WTC11 (cell line): ENCODE results near the gene ABR. TPM values are rescaled to one million over a fixed set of nuclear protein-coding genes. Genes with fewer than 3 reads are reported as not detected.

ENCODE experiments used
- ATAC-seq: fragments of 200-7000 bp; cut with Tn5 transposase; 2 replicates; pipeline ENCODE4 v1.10.0; 2021; ENCODE audit warnings: mild to moderate bottlenecking, moderate library complexity
- CTCF ChIA-PET: fragments of 300-600 bp; sonication (Branson Sonifier 250); formaldehyde crosslinking; loops from one replicate; lab custom pipeline; 2021; ENCODE audit warnings: antibody characterized with exemption; lab: Charles Lee
- POLR2A ChIA-PET: fragments of 350-600 bp; sonication (Branson Sonifier 250); formaldehyde crosslinking; loops from one replicate; lab custom pipeline; 2021; ENCODE audit warnings: antibody characterized with exemption; lab: Charles Lee
- DNase-seq: peaks from one replicate; pipeline ENCODE4 v3.0.0; 2021; ENCODE audit warnings: low spot score
- H3K27ac Mint-ChIP-seq: 2 replicates; pipeline ENCODE4 v1.8.0; 2021; ENCODE audit warnings: mixed read lengths
- H3K27me3 Mint-ChIP-seq: 2 replicates; pipeline ENCODE4 v1.8.0; 2021; ENCODE audit warnings: low read depth, mild to moderate bottlenecking, moderate library complexity, mixed read lengths
- H3K36me3 Mint-ChIP-seq: 2 replicates; pipeline ENCODE4 v1.8.0; 2021; ENCODE audit warnings: mixed read lengths
- H3K4me1 Mint-ChIP-seq: 2 replicates; pipeline ENCODE4 v1.8.0; 2022; ENCODE audit warnings: mixed read lengths
- H3K4me3 Mint-ChIP-seq: 2 replicates; pipeline ENCODE4 v1.8.0; 2021; ENCODE audit warnings: mild to moderate bottlenecking, moderate library complexity, mixed read lengths
- H3K9me3 Mint-ChIP-seq: 2 replicates; pipeline ENCODE4 v1.8.0; 2021; ENCODE audit warnings: mixed read lengths
- CBFB ChIP-seq: sonication (generic); formaldehyde crosslinking; IDR thresholded peaks from 2 replicates; pipeline ENCODE4 v1.8.1; 2022; ENCODE audit warnings: mild to moderate bottlenecking, low read depth, missing genetic modification reagents
- ETV6 ChIP-seq: sonication (generic); formaldehyde crosslinking; IDR thresholded peaks from 2 replicates; pipeline ENCODE4 v1.8.1; 2022; ENCODE audit warnings: mild to moderate bottlenecking, missing genetic modification reagents
- NFE2L1 ChIP-seq: sonication (generic); formaldehyde crosslinking; IDR thresholded peaks from 2 replicates; pipeline ENCODE4 v1.8.1; 2023; ENCODE audit warnings: missing genetic modification reagents
- TCF7 ChIP-seq: sonication (generic); formaldehyde crosslinking; IDR thresholded peaks from 2 replicates; pipeline ENCODE4 v1.8.0; 2022; ENCODE audit warnings: mild to moderate bottlenecking, low read depth, missing genetic modification reagents, moderate library complexity
- TEAD1 ChIP-seq: sonication (generic); formaldehyde crosslinking; IDR thresholded peaks from 2 replicates; pipeline ENCODE4 v1.8.0; 2022; ENCODE audit warnings: mild to moderate bottlenecking, missing genetic modification reagents
- ZBTB21 ChIP-seq: sonication (generic); formaldehyde crosslinking; IDR thresholded peaks from 2 replicates; pipeline ENCODE4 v1.8.1; 2023; ENCODE audit warnings: mild to moderate bottlenecking, missing genetic modification reagents, borderline replicate concordance
- ZNF219 ChIP-seq: sonication (generic); formaldehyde crosslinking; IDR thresholded peaks from 2 replicates; pipeline ENCODE4 v1.8.0; 2023; ENCODE audit warnings: missing genetic modification reagents, mild to moderate bottlenecking, borderline replicate concordance
- ZNF263 ChIP-seq: sonication (generic); formaldehyde crosslinking; IDR thresholded peaks from 2 replicates; pipeline ENCODE4 v1.8.1; 2022; ENCODE audit warnings: low read depth, mild to moderate bottlenecking, moderate library complexity, missing genetic modification reagents
- ZNF416 ChIP-seq: fragments of 250-450 bp; sonication (Bioruptor Pico); IDR thresholded peaks from 2 replicates; pipeline ENCODE4 v1.9.0; 2021; ENCODE audit warnings: mild to moderate bottlenecking, inconsistent platforms
- ZNF423 ChIP-seq: fragments of 250-450 bp; sonication (Bioruptor Pico); IDR thresholded peaks from 2 replicates; pipeline ENCODE4 v2.1.2; 2022; ENCODE audit warnings: mild to moderate bottlenecking, moderate library complexity
- total RNA-seq: library from RNA; stranded (reverse); gene quantifications from 3 replicates; pipeline ENCODE4 v1.2.3, GENCODE V29; 2021
- TF ChIP-seq, protein P1 (sequence below): sonication (generic); formaldehyde crosslinking; IDR thresholded peaks from 2 replicates; pipeline ENCODE4 v1.8.0; 2022; ENCODE audit warnings: missing genetic modification reagents
- TF ChIP-seq, protein P2 (sequence below): sonication (generic); formaldehyde crosslinking; IDR thresholded peaks from 2 replicates; pipeline ENCODE4 v1.8.1; 2023; ENCODE audit warnings: mild to moderate bottlenecking, missing genetic modification reagents, moderate library complexity
- TF ChIP-seq, protein P3 (sequence below): sonication (generic); formaldehyde crosslinking; IDR thresholded peaks from 2 replicates; pipeline ENCODE4 v1.8.1; 2023; ENCODE audit warnings: mild to moderate bottlenecking, missing genetic modification reagents, moderate library complexity
- TF ChIP-seq, protein P4 (sequence below): sonication (generic); formaldehyde crosslinking; IDR thresholded peaks from 2 replicates; pipeline ENCODE4 v1.8.1; 2022; ENCODE audit warnings: low read depth, mild to moderate bottlenecking, moderate library complexity, missing genetic modification reagents, borderline replicate concordance
- TF ChIP-seq, protein P5 (sequence below): sonication (generic); formaldehyde crosslinking; IDR thresholded peaks from 2 replicates; pipeline ENCODE4 v1.8.0; 2023; ENCODE audit warnings: missing genetic modification reagents, mild to moderate bottlenecking, borderline replicate concordance
- TF ChIP-seq, protein P6 (sequence below): sonication (generic); formaldehyde crosslinking; IDR thresholded peaks from 2 replicates; pipeline ENCODE4 v1.8.0; 2022; ENCODE audit warnings: mild to moderate bottlenecking, missing genetic modification reagents
- TF ChIP-seq, protein P7 (sequence below): fragments of 250-450 bp; sonication (Bioruptor Pico); IDR thresholded peaks from 2 replicates; pipeline ENCODE4 v2.1.2; 2022; ENCODE audit warnings: mild to moderate bottlenecking, moderate library complexity

Gene ABR
- total RNA-seq, 1 experiment from 2014 or later: 38.0 TPM

DNA sequence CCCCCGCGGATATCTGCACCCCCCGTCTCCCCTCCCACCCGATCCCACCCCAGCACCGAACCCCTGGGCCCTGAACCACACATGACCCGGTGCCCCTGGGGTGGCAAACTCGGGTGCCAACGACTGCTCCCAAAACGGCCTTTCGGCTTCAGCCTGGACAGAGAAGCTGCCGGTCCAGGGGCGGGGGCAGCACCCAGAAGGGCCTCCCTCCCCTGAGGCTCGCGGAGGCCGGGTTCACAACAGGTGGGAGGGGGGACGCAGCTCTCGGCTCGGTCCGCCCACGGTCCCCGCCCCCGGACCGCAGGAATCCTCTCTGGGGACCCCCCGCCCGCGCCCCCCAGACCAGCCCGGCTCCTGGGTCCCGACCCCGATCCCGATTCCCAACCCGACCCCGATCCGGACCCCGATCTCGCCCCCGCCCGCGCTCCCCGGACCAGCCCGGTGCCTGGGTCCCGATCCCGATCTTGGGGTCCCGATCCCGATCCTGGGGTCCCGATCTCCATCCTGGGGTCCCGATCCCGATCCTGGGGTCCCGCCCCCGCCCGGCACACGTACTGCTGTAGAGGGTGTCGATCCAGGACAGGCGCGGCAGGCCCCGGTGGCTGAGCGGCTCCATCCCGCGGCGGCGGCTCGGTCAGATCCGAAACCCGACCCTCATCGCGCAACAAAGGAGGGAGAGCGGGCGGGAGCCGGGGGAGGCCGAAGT is 516 bp downstream of the ABR start:
- POLR2A ChIA-PET: no interaction called here
- TF ChIP-seq, protein P1, sequence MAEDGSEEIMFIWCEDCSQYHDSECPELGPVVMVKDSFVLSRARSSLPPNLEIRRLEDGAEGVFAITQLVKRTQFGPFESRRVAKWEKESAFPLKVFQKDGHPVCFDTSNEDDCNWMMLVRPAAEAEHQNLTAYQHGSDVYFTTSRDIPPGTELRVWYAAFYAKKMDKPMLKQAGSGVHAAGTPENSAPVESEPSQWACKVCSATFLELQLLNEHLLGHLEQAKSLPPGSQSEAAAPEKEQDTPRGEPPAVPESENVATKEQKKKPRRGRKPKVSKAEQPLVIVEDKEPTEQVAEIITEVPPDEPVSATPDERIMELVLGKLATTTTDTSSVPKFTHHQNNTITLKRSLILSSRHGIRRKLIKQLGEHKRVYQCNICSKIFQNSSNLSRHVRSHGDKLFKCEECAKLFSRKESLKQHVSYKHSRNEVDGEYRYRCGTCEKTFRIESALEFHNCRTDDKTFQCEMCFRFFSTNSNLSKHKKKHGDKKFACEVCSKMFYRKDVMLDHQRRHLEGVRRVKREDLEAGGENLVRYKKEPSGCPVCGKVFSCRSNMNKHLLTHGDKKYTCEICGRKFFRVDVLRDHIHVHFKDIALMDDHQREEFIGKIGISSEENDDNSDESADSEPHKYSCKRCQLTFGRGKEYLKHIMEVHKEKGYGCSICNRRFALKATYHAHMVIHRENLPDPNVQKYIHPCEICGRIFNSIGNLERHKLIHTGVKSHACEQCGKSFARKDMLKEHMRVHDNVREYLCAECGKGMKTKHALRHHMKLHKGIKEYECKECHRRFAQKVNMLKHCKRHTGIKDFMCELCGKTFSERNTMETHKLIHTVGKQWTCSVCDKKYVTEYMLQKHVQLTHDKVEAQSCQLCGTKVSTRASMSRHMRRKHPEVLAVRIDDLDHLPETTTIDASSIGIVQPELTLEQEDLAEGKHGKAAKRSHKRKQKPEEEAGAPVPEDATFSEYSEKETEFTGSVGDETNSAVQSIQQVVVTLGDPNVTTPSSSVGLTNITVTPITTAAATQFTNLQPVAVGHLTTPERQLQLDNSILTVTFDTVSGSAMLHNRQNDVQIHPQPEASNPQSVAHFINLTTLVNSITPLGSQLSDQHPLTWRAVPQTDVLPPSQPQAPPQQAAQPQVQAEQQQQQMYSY: 0 out of 2 replicates have a peak, but pooled peaks have one; percentile 18
- TF ChIP-seq, protein P2, sequence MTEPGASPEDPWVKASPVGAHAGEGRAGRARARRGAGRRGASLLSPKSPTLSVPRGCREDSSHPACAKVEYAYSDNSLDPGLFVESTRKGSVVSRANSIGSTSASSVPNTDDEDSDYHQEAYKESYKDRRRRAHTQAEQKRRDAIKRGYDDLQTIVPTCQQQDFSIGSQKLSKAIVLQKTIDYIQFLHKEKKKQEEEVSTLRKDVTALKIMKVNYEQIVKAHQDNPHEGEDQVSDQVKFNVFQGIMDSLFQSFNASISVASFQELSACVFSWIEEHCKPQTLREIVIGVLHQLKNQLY (CRISPR knock-in tag): no peak
- TF ChIP-seq, protein P3, sequence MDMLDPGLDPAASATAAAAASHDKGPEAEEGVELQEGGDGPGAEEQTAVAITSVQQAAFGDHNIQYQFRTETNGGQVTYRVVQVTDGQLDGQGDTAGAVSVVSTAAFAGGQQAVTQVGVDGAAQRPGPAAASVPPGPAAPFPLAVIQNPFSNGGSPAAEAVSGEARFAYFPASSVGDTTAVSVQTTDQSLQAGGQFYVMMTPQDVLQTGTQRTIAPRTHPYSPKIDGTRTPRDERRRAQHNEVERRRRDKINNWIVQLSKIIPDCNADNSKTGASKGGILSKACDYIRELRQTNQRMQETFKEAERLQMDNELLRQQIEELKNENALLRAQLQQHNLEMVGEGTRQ: peak; percentile 2; the same call in 1 of the 2 replicates
- TF ChIP-seq, all 79 proteins: peak for 2
- Mint-ChIP-seq H3K9me3 (no peaks in the 10 kb centered on the region), H3K27ac (no peak overlapping the region), H3K36me3 (no peaks in the 10 kb centered on the region), H3K4me3 (peak overlapping the region; percentile 77), H3K4me1 (peaks cover 20% of the 10 kb centered on the region), H3K27me3 (peaks cover 43% of the 10 kb centered on the region)
- CTCF ChIA-PET: interaction anchor here (0.6 to 3.6 kb wide), 10 partner anchors 8 to 262 kb away, joined by 3 to 16 read pairs (median 5); no protein-coding TSS in a partner anchor
- ATAC-seq: peak; percentile 40
- DNase-seq: no peak

DNA sequence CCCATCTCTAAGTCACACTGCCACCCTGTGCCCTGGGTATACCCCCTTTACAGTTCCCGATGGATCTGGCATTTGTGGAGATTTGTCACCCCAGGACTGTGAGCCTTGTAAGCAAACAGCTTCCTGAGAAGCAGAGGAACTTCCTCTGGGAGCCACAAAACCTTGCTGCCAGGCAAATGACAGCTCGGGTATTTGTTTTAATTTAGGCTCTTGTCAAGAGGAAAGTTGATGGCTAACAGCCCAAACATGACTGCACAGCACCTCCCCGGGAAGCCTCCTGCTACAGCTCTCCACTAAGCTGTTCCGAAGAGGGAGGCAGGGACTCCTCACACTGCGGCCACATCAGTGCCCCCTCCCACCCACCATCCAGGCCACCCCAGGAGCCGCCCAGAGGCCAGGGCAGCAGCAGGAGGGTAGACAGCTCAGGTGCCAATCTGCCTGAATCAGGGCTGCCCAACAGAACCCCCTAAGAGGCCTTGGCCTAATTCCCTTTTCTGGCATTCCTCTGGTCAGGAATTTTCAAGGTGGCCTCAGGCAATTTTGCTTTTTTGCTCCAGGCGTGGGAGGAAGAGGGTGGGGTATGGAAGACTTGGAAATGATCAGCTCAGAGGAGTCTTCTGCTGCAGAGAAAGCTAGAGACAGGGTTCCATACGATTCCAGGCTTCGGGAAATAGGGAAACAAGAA is 2.6 kb downstream of the ABR start:
- Mint-ChIP-seq H3K4me3 (no peak overlapping the region), H3K27ac (no peak overlapping the region), H3K27me3 (peaks cover 31% of the 10 kb centered on the region)
- TF ChIP-seq, protein P4, sequence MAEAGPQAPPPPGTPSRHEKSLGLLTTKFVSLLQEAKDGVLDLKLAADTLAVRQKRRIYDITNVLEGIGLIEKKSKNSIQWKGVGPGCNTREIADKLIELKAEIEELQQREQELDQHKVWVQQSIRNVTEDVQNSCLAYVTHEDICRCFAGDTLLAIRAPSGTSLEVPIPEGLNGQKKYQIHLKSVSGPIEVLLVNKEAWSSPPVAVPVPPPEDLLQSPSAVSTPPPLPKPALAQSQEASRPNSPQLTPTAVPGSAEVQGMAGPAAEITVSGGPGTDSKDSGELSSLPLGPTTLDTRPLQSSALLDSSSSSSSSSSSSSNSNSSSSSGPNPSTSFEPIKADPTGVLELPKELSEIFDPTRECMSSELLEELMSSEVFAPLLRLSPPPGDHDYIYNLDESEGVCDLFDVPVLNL (CRISPR knock-in tag): no peak
- TF ChIP-seq, protein P5, sequence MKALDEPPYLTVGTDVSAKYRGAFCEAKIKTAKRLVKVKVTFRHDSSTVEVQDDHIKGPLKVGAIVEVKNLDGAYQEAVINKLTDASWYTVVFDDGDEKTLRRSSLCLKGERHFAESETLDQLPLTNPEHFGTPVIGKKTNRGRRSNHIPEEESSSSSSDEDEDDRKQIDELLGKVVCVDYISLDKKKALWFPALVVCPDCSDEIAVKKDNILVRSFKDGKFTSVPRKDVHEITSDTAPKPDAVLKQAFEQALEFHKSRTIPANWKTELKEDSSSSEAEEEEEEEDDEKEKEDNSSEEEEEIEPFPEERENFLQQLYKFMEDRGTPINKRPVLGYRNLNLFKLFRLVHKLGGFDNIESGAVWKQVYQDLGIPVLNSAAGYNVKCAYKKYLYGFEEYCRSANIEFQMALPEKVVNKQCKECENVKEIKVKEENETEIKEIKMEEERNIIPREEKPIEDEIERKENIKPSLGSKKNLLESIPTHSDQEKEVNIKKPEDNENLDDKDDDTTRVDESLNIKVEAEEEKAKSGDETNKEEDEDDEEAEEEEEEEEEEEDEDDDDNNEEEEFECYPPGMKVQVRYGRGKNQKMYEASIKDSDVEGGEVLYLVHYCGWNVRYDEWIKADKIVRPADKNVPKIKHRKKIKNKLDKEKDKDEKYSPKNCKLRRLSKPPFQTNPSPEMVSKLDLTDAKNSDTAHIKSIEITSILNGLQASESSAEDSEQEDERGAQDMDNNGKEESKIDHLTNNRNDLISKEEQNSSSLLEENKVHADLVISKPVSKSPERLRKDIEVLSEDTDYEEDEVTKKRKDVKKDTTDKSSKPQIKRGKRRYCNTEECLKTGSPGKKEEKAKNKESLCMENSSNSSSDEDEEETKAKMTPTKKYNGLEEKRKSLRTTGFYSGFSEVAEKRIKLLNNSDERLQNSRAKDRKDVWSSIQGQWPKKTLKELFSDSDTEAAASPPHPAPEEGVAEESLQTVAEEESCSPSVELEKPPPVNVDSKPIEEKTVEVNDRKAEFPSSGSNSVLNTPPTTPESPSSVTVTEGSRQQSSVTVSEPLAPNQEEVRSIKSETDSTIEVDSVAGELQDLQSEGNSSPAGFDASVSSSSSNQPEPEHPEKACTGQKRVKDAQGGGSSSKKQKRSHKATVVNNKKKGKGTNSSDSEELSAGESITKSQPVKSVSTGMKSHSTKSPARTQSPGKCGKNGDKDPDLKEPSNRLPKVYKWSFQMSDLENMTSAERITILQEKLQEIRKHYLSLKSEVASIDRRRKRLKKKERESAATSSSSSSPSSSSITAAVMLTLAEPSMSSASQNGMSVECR: no peak
- no peak for TF ChIP-seq CBFB
- TF ChIP-seq TEAD1 (CRISPR knock-in tag): no peak
- TF ChIP-seq NFE2L1: no peak
- no peak for TF ChIP-seq ZNF423 (CRISPR knock-in tag)
- TF ChIP-seq, protein P6, sequence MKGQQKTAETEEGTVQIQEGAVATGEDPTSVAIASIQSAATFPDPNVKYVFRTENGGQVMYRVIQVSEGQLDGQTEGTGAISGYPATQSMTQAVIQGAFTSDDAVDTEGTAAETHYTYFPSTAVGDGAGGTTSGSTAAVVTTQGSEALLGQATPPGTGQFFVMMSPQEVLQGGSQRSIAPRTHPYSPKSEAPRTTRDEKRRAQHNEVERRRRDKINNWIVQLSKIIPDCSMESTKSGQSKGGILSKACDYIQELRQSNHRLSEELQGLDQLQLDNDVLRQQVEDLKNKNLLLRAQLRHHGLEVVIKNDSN (CRISPR knock-in tag): no peak
- no peak for TF ChIP-seq ZNF219 (CRISPR knock-in tag)
- TF ChIP-seq, protein P7, sequence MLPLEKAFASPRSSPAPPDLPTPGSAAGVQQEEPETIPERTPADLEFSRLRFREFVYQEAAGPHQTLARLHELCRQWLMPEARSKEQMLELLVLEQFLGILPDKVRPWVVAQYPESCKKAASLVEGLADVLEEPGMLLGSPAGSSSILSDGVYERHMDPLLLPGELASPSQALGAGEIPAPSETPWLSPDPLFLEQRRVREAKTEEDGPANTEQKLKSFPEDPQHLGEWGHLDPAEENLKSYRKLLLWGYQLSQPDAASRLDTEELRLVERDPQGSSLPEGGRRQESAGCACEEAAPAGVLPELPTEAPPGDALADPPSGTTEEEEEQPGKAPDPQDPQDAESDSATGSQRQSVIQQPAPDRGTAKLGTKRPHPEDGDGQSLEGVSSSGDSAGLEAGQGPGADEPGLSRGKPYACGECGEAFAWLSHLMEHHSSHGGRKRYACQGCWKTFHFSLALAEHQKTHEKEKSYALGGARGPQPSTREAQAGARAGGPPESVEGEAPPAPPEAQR (CRISPR knock-in tag): no peak
- TF ChIP-seq ETV6: no peak
- no peak for TF ChIP-seq ZNF416 (CRISPR knock-in tag)
- TF ChIP-seq ZNF263 (CRISPR knock-in tag): no peak
- no peak for TF ChIP-seq TCF7 (CRISPR knock-in tag)
- TF ChIP-seq ZBTB21: no peak
- TF ChIP-seq, protein P2 (CRISPR knock-in tag): no peak
- TF ChIP-seq, all 79 proteins: peak for 0
- CTCF ChIA-PET: interaction anchor here (1.0 to 2.3 kb wide), 3 partner anchors 10 to 30 kb away, joined by 3 to 7 read pairs (median 4); no protein-coding TSS in a partner anchor
- POLR2A ChIA-PET: no interaction called here
- ATAC-seq (no peak), DNase-seq (no peak)
- H3K36me3 Mint-ChIP-seq: no peaks in the 10 kb centered on the region
- H3K4me1 Mint-ChIP-seq: peaks cover 18% of the 10 kb centered on the region
- no peaks in the 10 kb centered on the region for H3K9me3 Mint-ChIP-seq
